Measurements from ENCODE around the gene EAF1. TPM values are rescaled to one million over a fixed set of nuclear protein-coding genes. Genes with fewer than 3 reads are reported as not detected.
A peak's percentile ranks its signal among the peaks of the same experiment; 100 is the strongest.
"Not testable (repeated sequence)": the region's sequence is repeated elsewhere in the genome, so short reads cannot be mapped to it uniquely, and the experiment has no call there.

Gene EAF1
- total RNA-seq, 2 experiments from 2014 or later = 21.6 to 23.8 TPM

GRCh38 chr3:15405448-15406050 is 21.8 kb upstream of the EAF1 start:
- no TSS peak for BruUV-seq (replicated peaks)
- no peaks in the 10 kb centered on the region for H4K20me1 ChIP-seq (ENCODE audit: insufficient read depth, low read length)
- no peak overlapping the region for H3K4me3 ChIP-seq (ENCODE audit: low read depth, low read length, poor library complexity, severe bottlenecking)
- H3K9me3 ChIP-seq (ENCODE audit: low read length) = no peaks in the 10 kb centered on the region
- H3K79me2 ChIP-seq (ENCODE audit: insufficient read depth, low read depth, low read length) = no peaks in the 10 kb centered on the region
- H3K4me1 ChIP-seq (ENCODE audit: insufficient read depth, low read length, poor library complexity, severe bottlenecking) = no peaks in the 10 kb centered on the region
- ChIA-PET POLR2A (interaction anchor here (0.8 to 1.5 kb wide), 7 partner anchors 22 to 301 kb away, joined by 3 to 6 read pairs (median 3); partner anchors contain the start of gene CAPN7), CTCF (ENCODE audit: unreplicated experiment) (interaction anchor here (0.7 to 1.3 kb wide), 5 partner anchors 73 to 203 kb away, joined by 3 to 13 read pairs (median 4); partner anchors contain the start of gene SH3BP5)
- H3K36me3 ChIP-seq (ENCODE audit: insufficient read depth, low read length) = peaks cover 15% of the 10 kb centered on the region
- no peak overlapping the region for H3K27ac ChIP-seq (ENCODE audit: low read depth, low read length, poor library complexity, severe bottlenecking)
- no peaks in the 10 kb centered on the region for H3K9me2 ChIP-seq (ENCODE audit: insufficient read depth, low read length)
- H3K4me2 ChIP-seq (ENCODE audit: low read length) = no peak overlapping the region
- intact Hi-C loops (cut with micrococcal nuclease; ENCODE audit: unreplicated experiment) = loop anchor here (1.0 to 5.0 kb wide), 4 partner anchors 43 to 203 kb away; no protein-coding TSS in a partner anchor
- peak; percentile 95 for TF ChIP-seq CTCF (conservative IDR thresholded peaks at IDR 0.05; ENCODE audit: low read length)
- no peak for TF ChIP-seq EZH2phosphoT487 (IDR thresholded peaks at IDR 0.05; ENCODE audit: borderline replicate concordance, low read depth, low read length)
- H2AFZ ChIP-seq (ENCODE audit: low read length) = no peak overlapping the region
- peak; percentile 82 for DNase-seq (ENCODE audit: low spot score)

- intact Hi-C loops (cut with micrococcal nuclease; ENCODE audit: unreplicated experiment) = loop anchor here (5.0 kb wide), 1 partner anchor 148 kb away; no protein-coding TSS in a partner anchor
- peaks cover 49% of the 10 kb centered on the region for H3K36me3 ChIP-seq (ENCODE audit: insufficient read depth, low read length)
- no peak overlapping the region for H3K4me3 ChIP-seq (ENCODE audit: low read depth, low read length, poor library complexity, severe bottlenecking)
- ChIA-PET CTCF (ENCODE audit: unreplicated experiment) (interaction anchor here (1.1 kb wide), 1 partner anchor 142 kb away, joined by 3 read pairs; no protein-coding TSS in a partner anchor), POLR2A (no interaction called here)
- no peak overlapping the region for H3K4me2 ChIP-seq (ENCODE audit: low read length)
- H3K9me3 ChIP-seq (ENCODE audit: low read length) = no peaks in the 10 kb centered on the region
- H4K20me1 ChIP-seq (ENCODE audit: insufficient read depth, low read length) = no peaks in the 10 kb centered on the region
- TF ChIP-seq CTCF (conservative IDR thresholded peaks at IDR 0.05; ENCODE audit: low read length) (no peak), EZH2phosphoT487 (IDR thresholded peaks at IDR 0.05; ENCODE audit: borderline replicate concordance, low read depth, low read length) (no peak)
- no peak overlapping the region for H2AFZ ChIP-seq (ENCODE audit: low read length)
- H3K9me2 ChIP-seq (ENCODE audit: insufficient read depth, low read length) = no peaks in the 10 kb centered on the region
- H3K4me1 ChIP-seq (ENCODE audit: insufficient read depth, low read length, poor library complexity, severe bottlenecking) = no peaks in the 10 kb centered on the region
- no TSS peak for BruUV-seq (replicated peaks)
- no peak overlapping the region for H3K27ac ChIP-seq (ENCODE audit: low read depth, low read length, poor library complexity, severe bottlenecking)
- DNase-seq (ENCODE audit: low spot score) = no peak
- H3K79me2 ChIP-seq (ENCODE audit: insufficient read depth, low read depth, low read length) = no peaks in the 10 kb centered on the region
Observed at GRCh38 chr3:15409239-15409638, 18.2 kb upstream of the EAF1 start.

DNA sequence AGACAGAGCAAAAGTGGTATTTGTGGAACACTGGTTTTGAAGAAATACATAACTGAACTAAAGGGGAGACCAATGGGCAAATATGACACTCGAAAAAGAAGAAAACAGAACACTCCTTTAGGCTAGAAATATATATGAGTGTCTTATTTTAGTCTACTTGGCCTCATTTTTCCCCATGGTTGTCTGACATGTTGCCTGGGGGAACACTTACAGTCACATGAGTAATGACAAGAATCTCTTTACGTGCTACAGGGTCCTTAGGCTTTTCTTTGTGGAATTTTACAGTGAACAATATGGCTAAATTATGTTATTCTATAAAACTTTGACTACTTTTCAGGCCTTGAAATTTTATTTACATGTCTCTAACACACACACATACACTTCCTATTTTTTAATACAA is 17.6 kb upstream of the EAF1 start:
- no TSS peak for BruUV-seq (replicated peaks)
- H3K4me3 ChIP-seq (ENCODE audit: low read depth, low read length, poor library complexity, severe bottlenecking) = no peak overlapping the region
- H3K27ac ChIP-seq (ENCODE audit: low read depth, low read length, poor library complexity, severe bottlenecking) = no peak overlapping the region
- H2AFZ ChIP-seq (ENCODE audit: low read length) = no peak overlapping the region
- ChIA-PET CTCF (ENCODE audit: unreplicated experiment) (interaction anchor here (1.1 kb wide), 1 partner anchor 142 kb away, joined by 3 read pairs; no protein-coding TSS in a partner anchor), POLR2A (no interaction called here)
- peaks cover 54% of the 10 kb centered on the region for H3K36me3 ChIP-seq (ENCODE audit: insufficient read depth, low read length)
- DNase-seq (ENCODE audit: low spot score) = no peak
- intact Hi-C loops (cut with micrococcal nuclease; ENCODE audit: unreplicated experiment) = loop anchor here (5.0 kb wide), 1 partner anchor 148 kb away; no protein-coding TSS in a partner anchor
- H3K4me1 ChIP-seq (ENCODE audit: insufficient read depth, low read length, poor library complexity, severe bottlenecking) = no peaks in the 10 kb centered on the region
- H3K4me2 ChIP-seq (ENCODE audit: low read length) = no peak overlapping the region
- H3K9me2 ChIP-seq (ENCODE audit: insufficient read depth, low read length) = no peaks in the 10 kb centered on the region
- no peaks in the 10 kb centered on the region for H3K79me2 ChIP-seq (ENCODE audit: insufficient read depth, low read depth, low read length)
- H3K9me3 ChIP-seq (ENCODE audit: low read length) = no peaks in the 10 kb centered on the region
- no peaks in the 10 kb centered on the region for H4K20me1 ChIP-seq (ENCODE audit: insufficient read depth, low read length)
- TF ChIP-seq EZH2phosphoT487 (IDR thresholded peaks at IDR 0.05; ENCODE audit: borderline replicate concordance, low read depth, low read length) = no peak
- no peak for TF ChIP-seq CTCF (conservative IDR thresholded peaks at IDR 0.05; ENCODE audit: low read length)

DNA sequence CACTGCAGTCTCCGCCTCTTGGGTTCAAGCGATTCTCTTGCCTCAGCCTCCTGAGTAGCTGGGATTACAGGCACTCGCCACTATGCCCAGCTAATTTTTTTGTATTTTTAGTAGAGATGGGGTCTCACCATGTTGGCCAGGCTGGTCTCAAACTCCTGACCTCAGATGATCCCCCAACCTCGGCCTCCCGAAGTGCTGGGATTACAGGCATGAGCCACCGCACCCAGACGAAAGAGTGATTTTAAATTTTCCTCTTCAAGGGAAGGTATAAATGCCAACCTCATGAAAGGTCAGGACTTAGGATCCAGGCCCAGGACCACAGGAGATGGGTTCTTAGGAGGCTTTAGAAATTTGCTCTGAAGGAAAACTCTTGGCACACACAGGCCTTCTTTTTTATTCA is 16.4 kb upstream of the EAF1 start:
- intact Hi-C loops (cut with micrococcal nuclease; ENCODE audit: unreplicated experiment); H3K9me3 ChIP-seq (ENCODE audit: low read length); H3K4me2 ChIP-seq (ENCODE audit: low read length); BruUV-seq (replicated peaks); H2AFZ ChIP-seq (ENCODE audit: low read length); H3K79me2 ChIP-seq (ENCODE audit: insufficient read depth, low read depth, low read length); H3K4me3 ChIP-seq (ENCODE audit: low read depth, low read length, poor library complexity, severe bottlenecking); H4K20me1 ChIP-seq (ENCODE audit: insufficient read depth, low read length); H3K27ac ChIP-seq (ENCODE audit: low read depth, low read length, poor library complexity, severe bottlenecking); H3K9me2 ChIP-seq (ENCODE audit: insufficient read depth, low read length); POLR2A ChIA-PET; H3K4me1 ChIP-seq (ENCODE audit: insufficient read depth, low read length, poor library complexity, severe bottlenecking); DNase-seq (ENCODE audit: low spot score); CTCF ChIA-PET (ENCODE audit: unreplicated experiment): not testable (repeated sequence)
- peaks cover 64% of the 10 kb centered on the region for H3K36me3 ChIP-seq (ENCODE audit: insufficient read depth, low read length)

All from OCI-LY7 (cell line).